Glutamatergic neuron (in vitro differentiated cells): ENCODE measurements around the gene ZC3H12C. TPM values are rescaled to one million over a fixed set of nuclear protein-coding genes. Genes with fewer than 3 reads are reported as not detected.
A peak's percentile ranks its signal among the peaks of the same experiment; 100 is the strongest.

ENCODE experiments used
- DNase-seq: peaks from one replicate; pipeline ENCODE4 v3.0.0; 2022
- H3K27ac Mint-ChIP-seq: one replicate; pipeline ENCODE4 v1.8.0; 2020; ENCODE audit warnings: mild to moderate bottlenecking, mixed read lengths, inconsistent platforms; ENCODE audit not compliant: unreplicated experiment
- H3K27me3 Mint-ChIP-seq: one replicate; pipeline ENCODE4 v1.8.0; 2020; ENCODE audit warnings: mild to moderate bottlenecking, moderate library complexity, mixed read lengths, inconsistent platforms; ENCODE audit not compliant: unreplicated experiment
- H3K36me3 Mint-ChIP-seq: one replicate; pipeline ENCODE4 v1.8.0; 2020; ENCODE audit warnings: mild to moderate bottlenecking, mixed read lengths, inconsistent platforms; ENCODE audit not compliant: unreplicated experiment
- H3K4me1 Mint-ChIP-seq: one replicate; pipeline ENCODE4 v1.8.0; 2020; ENCODE audit warnings: mild to moderate bottlenecking, low read depth, mixed read lengths, inconsistent platforms; ENCODE audit not compliant: unreplicated experiment
- H3K4me3 Mint-ChIP-seq: one replicate; pipeline ENCODE4 v1.8.0; 2020; ENCODE audit warnings: mild to moderate bottlenecking, mixed read lengths, inconsistent platforms; ENCODE audit not compliant: unreplicated experiment
- H3K9me3 Mint-ChIP-seq: one replicate; pipeline ENCODE4 v1.8.0; 2020; ENCODE audit warnings: mild to moderate bottlenecking, moderate library complexity, mixed read lengths, inconsistent platforms; ENCODE audit not compliant: unreplicated experiment
- long read RNA-seq: library from polyadenylated mRNA; unstranded; transcript quantifications from one replicate; pipeline ENCODE4 v2.0.0, GENCODE V29; 2020; ENCODE audit not compliant: unreplicated experiment
- total RNA-seq: library from RNA; stranded (reverse); fragmentation: NEBNext Ultra II Directional; extraction: Animal tissue kit (Norgen Biotek cat#: 25700); gene quantifications from one replicate; pipeline ENCODE4 v1.2.1, GENCODE V29; 2021; ENCODE audit not compliant: unreplicated experiment
- TF ChIP-seq, protein P1 (sequence below): fragments of 200-600 bp; sonication (generic); IDR thresholded peaks from one replicate; pipeline ENCODE4 v1.5.0; 2021; ENCODE audit not compliant: partially characterized antibody, unreplicated experiment

Gene ZC3H12C
- 60.6 TPM for total RNA-seq
- long read RNA-seq: 0 reads

DNA sequence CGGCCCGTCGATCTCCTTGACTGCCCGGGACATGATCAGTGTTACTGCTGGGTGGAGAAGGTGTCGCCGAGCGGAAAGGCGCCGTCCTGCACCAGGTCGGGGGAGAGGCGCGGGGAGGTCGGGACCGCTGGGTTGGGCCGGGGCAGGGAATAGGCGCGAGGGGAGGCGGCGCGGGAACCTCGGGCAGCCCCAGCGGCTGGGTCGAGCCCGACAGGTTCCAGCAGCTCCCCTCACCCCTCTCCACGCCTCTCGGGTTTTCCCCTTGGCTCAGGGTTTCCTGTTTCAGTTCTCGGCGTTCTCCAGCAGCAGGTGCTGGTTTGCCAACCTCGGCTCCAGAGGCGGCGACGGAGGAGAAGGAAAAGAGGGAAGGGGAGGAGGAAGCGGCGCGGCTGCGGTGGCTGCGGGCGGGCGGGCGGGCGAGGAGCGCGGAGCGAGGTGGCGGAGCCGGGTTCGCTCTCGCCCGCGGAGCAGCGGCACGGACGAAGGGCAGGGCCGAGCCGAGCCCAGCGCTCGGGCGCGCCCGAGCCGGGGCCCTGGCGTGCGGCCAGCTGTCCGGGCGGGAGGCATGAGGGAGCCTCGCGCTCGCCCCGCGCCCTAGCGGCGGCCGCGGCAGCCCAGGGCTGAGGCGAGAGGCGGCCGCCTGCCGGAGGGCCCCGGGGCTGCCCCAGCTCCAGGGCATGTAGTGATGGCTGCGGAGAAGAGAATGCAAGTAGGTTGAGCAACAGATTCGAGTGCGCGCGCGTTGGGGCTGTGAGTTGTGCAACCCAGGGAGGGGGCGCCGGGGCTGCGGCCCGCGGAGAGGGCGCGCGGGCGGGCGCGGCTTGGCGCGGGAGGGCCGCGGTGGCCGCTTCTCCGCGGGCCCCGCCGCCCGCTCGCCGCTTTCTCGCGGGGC, at the start of gene ZC3H12C:
TSS of gene ZC3H12C (plus strand) at position 878 of the 892 bp plus-strand sequence. CDS start 20 bp downstream, outside the sequence.
- H3K27me3 Mint-ChIP-seq: peaks cover 9% of the 10 kb centered on the region
- H3K4me3 Mint-ChIP-seq: peak within 1 kb of the TSS; percentile 96
- peaks cover 16% of the 10 kb centered on the region for H3K4me1 Mint-ChIP-seq
- TF ChIP-seq, protein P1, sequence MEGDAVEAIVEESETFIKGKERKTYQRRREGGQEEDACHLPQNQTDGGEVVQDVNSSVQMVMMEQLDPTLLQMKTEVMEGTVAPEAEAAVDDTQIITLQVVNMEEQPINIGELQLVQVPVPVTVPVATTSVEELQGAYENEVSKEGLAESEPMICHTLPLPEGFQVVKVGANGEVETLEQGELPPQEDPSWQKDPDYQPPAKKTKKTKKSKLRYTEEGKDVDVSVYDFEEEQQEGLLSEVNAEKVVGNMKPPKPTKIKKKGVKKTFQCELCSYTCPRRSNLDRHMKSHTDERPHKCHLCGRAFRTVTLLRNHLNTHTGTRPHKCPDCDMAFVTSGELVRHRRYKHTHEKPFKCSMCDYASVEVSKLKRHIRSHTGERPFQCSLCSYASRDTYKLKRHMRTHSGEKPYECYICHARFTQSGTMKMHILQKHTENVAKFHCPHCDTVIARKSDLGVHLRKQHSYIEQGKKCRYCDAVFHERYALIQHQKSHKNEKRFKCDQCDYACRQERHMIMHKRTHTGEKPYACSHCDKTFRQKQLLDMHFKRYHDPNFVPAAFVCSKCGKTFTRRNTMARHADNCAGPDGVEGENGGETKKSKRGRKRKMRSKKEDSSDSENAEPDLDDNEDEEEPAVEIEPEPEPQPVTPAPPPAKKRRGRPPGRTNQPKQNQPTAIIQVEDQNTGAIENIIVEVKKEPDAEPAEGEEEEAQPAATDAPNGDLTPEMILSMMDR: peak; percentile 25
- DNase-seq: peak; percentile 81
- peaks cover 9% of the 10 kb centered on the region for H3K9me3 Mint-ChIP-seq
- no peaks in the 10 kb centered on the region for H3K36me3 Mint-ChIP-seq
- peak within 1 kb of the TSS; percentile 99 for H3K27ac Mint-ChIP-seq

- DNase-seq: no peak
- peaks cover 6% of the 10 kb centered on the region for H3K4me1 Mint-ChIP-seq
- no peaks in the 10 kb centered on the region for H3K36me3 Mint-ChIP-seq
- no peak overlapping the region for H3K27ac Mint-ChIP-seq
- H3K9me3 Mint-ChIP-seq: no peaks in the 10 kb centered on the region
- H3K27me3 Mint-ChIP-seq: no peaks in the 10 kb centered on the region
- TF ChIP-seq, protein P1: no peak
- no peak overlapping the region for H3K4me3 Mint-ChIP-seq
Observed at GRCh38 chr11:110044226-110044968, 48.8 kb upstream of the ZC3H12C start.

DNA sequence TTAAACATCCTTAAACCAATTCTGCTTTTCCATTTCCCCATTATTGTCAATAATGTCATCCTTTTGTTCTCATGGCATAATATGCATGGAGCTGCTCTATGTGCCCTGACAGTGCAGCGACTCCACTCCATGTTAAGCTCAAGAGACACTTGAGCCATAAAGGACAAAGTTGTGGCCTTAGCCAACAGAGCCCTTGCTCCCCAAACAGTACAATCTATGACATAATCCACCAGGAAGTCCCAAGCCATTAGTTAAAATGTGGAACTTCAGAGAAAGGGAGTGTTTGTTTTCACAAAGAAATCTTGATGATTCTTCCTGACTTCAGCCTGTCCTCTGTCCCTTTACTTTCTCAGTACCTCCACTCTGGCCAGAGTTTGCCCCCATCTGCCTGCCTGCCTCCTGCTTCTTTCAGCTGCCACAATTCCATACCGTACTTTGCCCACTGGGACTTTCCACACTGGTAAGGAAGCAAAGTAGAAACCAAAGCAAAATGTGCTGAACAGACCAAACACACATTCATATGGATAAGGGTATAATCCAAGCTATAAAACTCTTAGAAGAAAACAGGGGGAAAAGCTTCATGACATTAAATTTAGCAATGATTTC, 46.3 kb upstream of the ZC3H12C start:
- Mint-ChIP-seq H3K36me3 (no peaks in the 10 kb centered on the region), H3K27me3 (no peaks in the 10 kb centered on the region), H3K9me3 (no peaks in the 10 kb centered on the region), H3K4me3 (no peak overlapping the region), H3K4me1 (peaks cover 6% of the 10 kb centered on the region), H3K27ac (peak overlapping the region; percentile 67)
- TF ChIP-seq, protein P1: no peak
- DNase-seq: peak; percentile 18

DNA sequence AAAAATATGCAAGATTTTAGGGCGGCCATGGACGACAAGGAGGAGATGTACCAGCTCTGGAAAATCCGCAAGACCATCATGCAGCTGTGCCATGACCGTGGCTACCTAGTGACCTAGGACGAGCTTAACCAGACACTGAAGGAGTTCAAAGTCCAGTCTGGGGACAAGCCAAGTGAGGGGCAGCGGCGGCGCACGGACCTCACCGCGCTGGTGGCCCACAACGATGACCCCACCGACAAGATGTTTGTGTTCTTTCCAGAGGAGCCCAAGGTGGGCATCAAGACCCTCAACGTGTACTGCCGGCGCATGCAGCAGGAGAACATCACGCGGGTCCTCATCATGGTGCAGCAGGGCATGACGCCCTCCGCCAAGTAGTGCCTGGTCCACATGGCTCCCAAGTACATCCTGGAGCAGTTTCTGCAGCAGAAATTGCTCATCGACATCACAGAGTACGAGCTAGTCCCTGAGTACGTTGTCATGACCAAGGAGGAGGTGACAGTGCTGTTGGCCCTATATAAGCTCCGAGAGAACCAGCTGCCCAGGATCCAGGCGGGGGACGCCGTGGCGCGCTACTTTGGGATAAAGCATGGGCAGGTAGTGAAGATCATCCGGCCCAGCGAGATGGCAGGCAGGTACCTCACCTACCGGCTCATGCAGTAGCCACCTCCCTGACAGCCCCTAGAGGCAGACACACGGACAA, 43.5 kb upstream of the ZC3H12C start:
- Mint-ChIP-seq H3K4me3 (no peak overlapping the region), H3K27me3 (peaks cover 2% of the 10 kb centered on the region), H3K4me1 (peaks cover 6% of the 10 kb centered on the region), H3K36me3 (peaks cover 16% of the 10 kb centered on the region), H3K27ac (no peak overlapping the region), H3K9me3 (peaks cover 6% of the 10 kb centered on the region)
- no peak for DNase-seq
- TF ChIP-seq, protein P1: no peak
